Measurements from ENCODE around the gene RBM47.

GRCh38 chr4:40418430-40419230 is 211.0 kb downstream of the RBM47 start:
- TF ChIP-seq CTCF (conservative IDR thresholded peaks at IDR 0.05; ENCODE audit: low read depth, low read length), result no peak
- no peak for TF ChIP-seq RAD21 (IDR thresholded peaks at IDR 0.05; ENCODE audit: low read length)
- TF ChIP-seq BHLHE40 (IDR thresholded peaks at IDR 0.05; ENCODE audit: low read depth, low read length), result no peak
- TF ChIP-seq USF2 (IDR thresholded peaks at IDR 0.05; ENCODE audit: low read depth, low read length), result no peak
- no peak for TF ChIP-seq POLR2A (IDR thresholded peaks at IDR 0.05; ENCODE audit: low read depth, low read length)
- TF ChIP-seq CEBPB (IDR thresholded peaks at IDR 0.05; ENCODE audit: low read depth, low read length), result no peak
- TF ChIP-seq MAZ (IDR thresholded peaks at IDR 0.05; ENCODE audit: borderline replicate concordance, low read depth, low read length), result no peak
- TF ChIP-seq MAFK (IDR thresholded peaks at IDR 0.05; ENCODE audit: low read depth, low read length), result no peak
